DOHH2 (cell line): ENCODE results near the gene SCRN1.

Experiments
- H3F3A ChIP-seq: fragments of 200-600 bp; sonication (generic), shearing (Covaris generic); 2 replicates; pipeline ENCODE4 v1.6.0; 2016; ENCODE audit warnings: antibody characterized with exemption, mild to moderate bottlenecking; ENCODE audit not compliant: control insufficient read depth, insufficient read depth
- H3K27ac ChIP-seq: fragments of 200-600 bp; sonication (generic); 2 replicates; pipeline ENCODE4 v1.5.1; 2014; ENCODE audit warnings: low read depth, mild to moderate bottlenecking, low read length, moderate library complexity
- H3K27me3 ChIP-seq: fragments of 200-600 bp; sonication (generic); 2 replicates; pipeline ENCODE4 v1.6.1; 2014; ENCODE audit warnings: mild to moderate bottlenecking, low read length, mixed read lengths; ENCODE audit not compliant: control insufficient read depth
- H3K36me3 ChIP-seq: fragments of 200-600 bp; sonication (generic); 2 replicates; pipeline ENCODE4 v1.6.1; 2014; ENCODE audit warnings: mild to moderate bottlenecking, low read length, moderate library complexity, mixed read lengths; ENCODE audit not compliant: control insufficient read depth
- H3K4me1 ChIP-seq: fragments of 200-600 bp; sonication (generic); 2 replicates; pipeline ENCODE4 v1.6.1; 2014; ENCODE audit warnings: mild to moderate bottlenecking, low read length, mixed read lengths; ENCODE audit not compliant: control insufficient read depth
- H3K4me2 ChIP-seq: fragments of 200-600 bp; sonication (generic); 2 replicates; pipeline ENCODE4 v1.6.0; 2014; ENCODE audit warnings: mild to moderate bottlenecking, low read length, moderate library complexity
- H3K4me3 ChIP-seq: fragments of 200-600 bp; sonication (generic); 2 replicates; pipeline ENCODE4 v1.5.1; 2014; ENCODE audit warnings: mild to moderate bottlenecking, low read length, mixed read lengths
- H3K79me2 ChIP-seq: fragments of 200-600 bp; sonication (generic); 2 replicates; pipeline ENCODE4 v1.6.1; 2014; ENCODE audit warnings: mild to moderate bottlenecking, low read length, mixed read lengths; ENCODE audit not compliant: control insufficient read depth
- H3K9me2 ChIP-seq: fragments of 200-600 bp; sonication (generic); replicated peaks from 2 replicates; pipeline ENCODE4 v1.6.1; 2014; ENCODE audit warnings: mild to moderate bottlenecking, low read length, mixed read lengths; ENCODE audit not compliant: control insufficient read depth
- H3K9me3 ChIP-seq: fragments of 200-600 bp; sonication (generic); 2 replicates; pipeline ENCODE4 v1.6.1; 2014; ENCODE audit warnings: antibody characterized with exemption, low read length, mixed read lengths; ENCODE audit not compliant: control insufficient read depth, insufficient read depth
- H4K20me1 ChIP-seq: fragments of 200-600 bp; sonication (generic); 2 replicates; pipeline ENCODE4 v1.6.0; 2014; ENCODE audit warnings: low read depth, mild to moderate bottlenecking, antibody characterized with exemption, low read length, moderate library complexity; ENCODE audit not compliant: control insufficient read depth, insufficient read depth
- EZH2phosphoT487 ChIP-seq: fragments of 200-600 bp; sonication (generic); IDR thresholded peaks from 2 replicates; pipeline ENCODE4 v1.6.1; 2017; ENCODE audit warnings: borderline replicate concordance, mild to moderate bottlenecking, antibody characterized with exemption, low read length, moderate library complexity, mixed read lengths
- TF ChIP-seq, protein P1 (sequence below): fragments of 200-600 bp; sonication (generic); IDR thresholded peaks from one replicate; pipeline ENCODE4 v1.5.1; 2014; ENCODE audit warnings: antibody characterized with exemption, mild to moderate bottlenecking, low read depth, low read length; ENCODE audit not compliant: poor library complexity, severe bottlenecking

The SCRN1 gene

DNA sequence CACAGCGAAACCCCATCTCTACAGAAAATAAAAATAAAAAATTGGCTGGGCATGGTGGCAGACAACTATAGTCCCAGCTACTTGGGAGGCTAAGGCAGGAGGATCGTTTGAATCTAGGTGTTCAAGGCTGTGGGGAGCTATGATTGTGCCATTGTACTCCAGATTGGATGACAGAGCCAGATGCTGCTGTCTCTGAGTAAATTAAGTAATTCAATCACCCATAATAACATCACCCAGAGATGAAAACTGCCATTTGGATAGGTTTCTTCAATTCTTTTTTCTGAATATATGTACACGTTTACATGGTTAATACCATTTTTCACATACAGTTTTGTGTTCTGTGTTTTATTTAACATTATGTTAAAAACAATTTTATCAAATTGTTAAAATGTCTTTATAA lies 104.0 kb downstream of the SCRN1 start:
- Histone ChIP-seq H3K9me2 (no peaks in the 10 kb centered on the region), H3K9me3 (no peaks in the 10 kb centered on the region), H3K4me3 (no peak overlapping the region), H4K20me1 (no peaks in the 10 kb centered on the region), H3K79me2 (no peaks in the 10 kb centered on the region), H3K4me1 (no peaks in the 10 kb centered on the region), H3K4me2 (no peak overlapping the region), H3F3A (no peaks in the 10 kb centered on the region), H3K36me3 (no peaks in the 10 kb centered on the region), H3K27me3 (peaks cover 17% of the 10 kb centered on the region; the same call in 1 of the 2 replicates), H3K27ac (no peak overlapping the region)
- no peak for TF ChIP-seq EZH2phosphoT487
- TF ChIP-seq, protein P1, sequence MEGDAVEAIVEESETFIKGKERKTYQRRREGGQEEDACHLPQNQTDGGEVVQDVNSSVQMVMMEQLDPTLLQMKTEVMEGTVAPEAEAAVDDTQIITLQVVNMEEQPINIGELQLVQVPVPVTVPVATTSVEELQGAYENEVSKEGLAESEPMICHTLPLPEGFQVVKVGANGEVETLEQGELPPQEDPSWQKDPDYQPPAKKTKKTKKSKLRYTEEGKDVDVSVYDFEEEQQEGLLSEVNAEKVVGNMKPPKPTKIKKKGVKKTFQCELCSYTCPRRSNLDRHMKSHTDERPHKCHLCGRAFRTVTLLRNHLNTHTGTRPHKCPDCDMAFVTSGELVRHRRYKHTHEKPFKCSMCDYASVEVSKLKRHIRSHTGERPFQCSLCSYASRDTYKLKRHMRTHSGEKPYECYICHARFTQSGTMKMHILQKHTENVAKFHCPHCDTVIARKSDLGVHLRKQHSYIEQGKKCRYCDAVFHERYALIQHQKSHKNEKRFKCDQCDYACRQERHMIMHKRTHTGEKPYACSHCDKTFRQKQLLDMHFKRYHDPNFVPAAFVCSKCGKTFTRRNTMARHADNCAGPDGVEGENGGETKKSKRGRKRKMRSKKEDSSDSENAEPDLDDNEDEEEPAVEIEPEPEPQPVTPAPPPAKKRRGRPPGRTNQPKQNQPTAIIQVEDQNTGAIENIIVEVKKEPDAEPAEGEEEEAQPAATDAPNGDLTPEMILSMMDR, result no peak

DNA sequence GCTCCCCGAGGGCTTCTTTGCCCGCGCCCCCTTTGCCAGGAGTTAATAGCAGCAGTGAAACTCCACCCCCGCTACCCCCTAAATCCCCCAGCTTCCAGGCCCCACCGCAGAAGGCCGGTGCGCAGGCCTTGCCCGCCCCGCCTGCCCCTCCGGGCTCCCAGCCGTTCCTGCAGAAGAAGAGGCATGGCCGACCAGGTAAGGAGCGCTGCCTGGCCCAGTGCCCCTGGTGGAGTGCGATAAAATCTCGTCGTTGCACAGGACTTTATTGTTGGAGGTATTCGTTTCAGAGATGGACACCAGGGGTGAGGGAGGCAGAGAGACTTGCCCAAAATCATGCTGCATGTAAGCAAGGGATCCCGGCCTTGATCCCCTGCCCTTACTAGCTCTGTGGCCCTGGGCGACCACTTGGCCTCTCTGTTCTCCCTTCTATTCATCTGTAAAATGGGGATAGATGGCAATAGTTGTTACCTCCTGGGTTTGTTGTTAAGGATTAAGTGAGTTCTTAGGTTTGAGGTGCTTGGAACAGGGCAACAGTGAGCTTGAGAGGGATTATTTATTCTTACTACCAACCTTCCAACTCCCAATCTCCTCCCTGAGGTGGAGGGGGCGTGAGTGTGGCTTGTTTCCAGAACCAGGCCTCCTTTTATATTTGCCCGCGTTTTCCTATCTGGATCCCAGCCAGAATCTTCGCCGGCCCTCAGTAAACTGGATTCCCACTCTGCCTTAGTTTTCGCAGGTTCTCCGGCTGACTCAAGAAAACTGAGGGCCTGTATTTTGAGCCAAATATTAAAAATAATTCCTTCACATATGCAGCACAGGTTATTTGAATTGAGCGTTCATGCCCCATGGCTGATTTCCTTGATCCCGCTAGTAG lies 105.0 kb downstream of the SCRN1 start:
- Histone ChIP-seq H3K27ac (no peak overlapping the region), H3K4me1 (no peaks in the 10 kb centered on the region), H3F3A (no peaks in the 10 kb centered on the region), H3K9me3 (no peaks in the 10 kb centered on the region), H3K79me2 (no peaks in the 10 kb centered on the region), H3K36me3 (no peaks in the 10 kb centered on the region), H3K4me2 (no peak overlapping the region), H3K9me2 (no peaks in the 10 kb centered on the region), H3K4me3 (no peak overlapping the region), H3K27me3 (peaks cover 17% of the 10 kb centered on the region; the same call in 1 of the 2 replicates), H4K20me1 (no peaks in the 10 kb centered on the region)
- TF ChIP-seq EZH2phosphoT487, result no peak

DNA sequence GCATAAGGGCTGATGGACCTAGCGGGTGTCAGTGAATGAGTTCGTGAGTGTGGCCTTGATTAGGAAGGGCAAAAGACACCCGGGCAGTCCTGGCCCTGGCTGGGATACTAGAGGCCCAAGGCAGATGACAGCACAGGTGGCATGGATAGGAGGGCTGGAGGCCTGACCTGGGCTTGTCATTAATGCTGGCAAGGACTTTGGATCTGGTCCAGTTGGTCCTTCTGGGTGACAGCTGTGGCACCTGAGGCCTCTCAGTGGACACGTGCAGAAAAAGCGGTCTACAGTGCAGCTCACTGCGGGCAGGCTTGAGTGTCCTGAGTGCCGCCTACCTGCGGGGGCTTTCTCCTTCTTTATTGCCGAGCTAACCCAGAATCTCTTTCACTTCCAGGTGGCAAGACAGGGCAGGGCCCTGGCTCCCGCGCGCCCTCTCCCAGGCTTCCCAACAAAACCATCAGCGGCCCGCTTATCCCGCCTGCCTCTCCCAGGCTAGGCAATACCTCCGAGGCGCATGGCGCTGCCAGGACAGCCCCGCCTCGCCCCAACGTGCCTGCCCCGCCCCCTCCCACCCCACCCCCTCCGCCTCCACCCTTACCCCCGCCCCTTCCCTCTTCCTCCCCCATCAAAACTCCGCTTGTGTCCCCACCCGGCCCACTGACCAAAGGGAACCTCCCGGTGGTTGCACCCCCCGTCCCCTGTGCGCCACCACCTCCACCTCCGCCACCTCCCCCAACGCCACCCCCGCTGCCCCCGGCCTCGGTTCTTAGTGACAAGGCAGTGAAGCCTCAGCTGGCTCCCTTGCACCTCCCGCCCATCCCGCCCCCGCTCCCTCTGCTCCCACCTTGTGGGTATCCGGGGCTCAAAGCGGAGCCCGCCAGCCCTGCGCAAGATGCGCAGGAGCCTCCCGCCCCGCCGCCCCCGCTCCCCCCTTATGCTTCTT lies 105.9 kb downstream of the SCRN1 start:
- Histone ChIP-seq H3F3A (no peaks in the 10 kb centered on the region), H3K4me3 (no peak overlapping the region), H3K9me2 (no peaks in the 10 kb centered on the region), H3K27ac (no peak overlapping the region), H3K4me2 (no peak overlapping the region), H3K27me3 (peaks cover 17% of the 10 kb centered on the region; the same call in 1 of the 2 replicates), H3K36me3 (no peaks in the 10 kb centered on the region), H3K79me2 (no peaks in the 10 kb centered on the region), H4K20me1 (no peaks in the 10 kb centered on the region), H3K9me3 (no peaks in the 10 kb centered on the region), H3K4me1 (no peaks in the 10 kb centered on the region)
- TF ChIP-seq, protein P1, result no peak
- no peak for TF ChIP-seq EZH2phosphoT487
